SK-N-MC (cell line): ENCODE data around the gene KANSL3.

ENCODE experiments used
- DNase-seq: peaks from one replicate; pipeline ENCODE4 v3.0.0-alpha.2; 2011; ENCODE audit warnings: low read depth, low spot score
- H3K27ac ChIP-seq: fragments of 200-600 bp; sonication (generic); 2 replicates; pipeline ENCODE4 v1.5.1; 2016; ENCODE audit warnings: mixed run types
- H3K36me3 ChIP-seq: fragments of 200-600 bp; sonication (generic); 2 replicates; pipeline ENCODE4 v1.6.1; 2017; ENCODE audit warnings: antibody characterized with exemption, low read length, mixed read lengths; ENCODE audit not compliant: insufficient read depth
- H3K4me3 ChIP-seq: fragments of 200-600 bp; sonication (generic); 2 replicates; pipeline ENCODE4 v1.5.1; 2016
- H3K9ac ChIP-seq: fragments of 200-600 bp; sonication (generic); 2 replicates; pipeline ENCODE4 v1.8.0; 2017; ENCODE audit warnings: mixed run types, mixed read lengths; ENCODE audit not compliant: insufficient read length
- H3K9me3 ChIP-seq: fragments of 200-600 bp; sonication (generic); 2 replicates; pipeline ENCODE4 v1.6.1; 2017; ENCODE audit warnings: low read depth, mild to moderate bottlenecking, antibody characterized with exemption, low read length, moderate library complexity, mixed read lengths
- EZH2 ChIP-seq: fragments of 200-600 bp; sonication (generic); IDR thresholded peaks from one replicate; pipeline ENCODE4 v1.6.1; 2017; ENCODE audit warnings: antibody characterized with exemption
- FOXP2 ChIP-seq: optimal IDR thresholded peaks from 2 replicates; pipeline ENCODE3; 2011; ENCODE audit warnings: mild to moderate bottlenecking, moderate library complexity; ENCODE audit not compliant: insufficient read depth; ENCODE audit errors: extremely low read length, control extremely low read depth
- POLR2AphosphoS5 ChIP-seq: IDR thresholded peaks from 2 replicates; pipeline ENCODE4 v1.6.1; 2012; ENCODE audit warnings: mild to moderate bottlenecking, low read depth, low read length, borderline replicate concordance

The KANSL3 gene

DNA sequence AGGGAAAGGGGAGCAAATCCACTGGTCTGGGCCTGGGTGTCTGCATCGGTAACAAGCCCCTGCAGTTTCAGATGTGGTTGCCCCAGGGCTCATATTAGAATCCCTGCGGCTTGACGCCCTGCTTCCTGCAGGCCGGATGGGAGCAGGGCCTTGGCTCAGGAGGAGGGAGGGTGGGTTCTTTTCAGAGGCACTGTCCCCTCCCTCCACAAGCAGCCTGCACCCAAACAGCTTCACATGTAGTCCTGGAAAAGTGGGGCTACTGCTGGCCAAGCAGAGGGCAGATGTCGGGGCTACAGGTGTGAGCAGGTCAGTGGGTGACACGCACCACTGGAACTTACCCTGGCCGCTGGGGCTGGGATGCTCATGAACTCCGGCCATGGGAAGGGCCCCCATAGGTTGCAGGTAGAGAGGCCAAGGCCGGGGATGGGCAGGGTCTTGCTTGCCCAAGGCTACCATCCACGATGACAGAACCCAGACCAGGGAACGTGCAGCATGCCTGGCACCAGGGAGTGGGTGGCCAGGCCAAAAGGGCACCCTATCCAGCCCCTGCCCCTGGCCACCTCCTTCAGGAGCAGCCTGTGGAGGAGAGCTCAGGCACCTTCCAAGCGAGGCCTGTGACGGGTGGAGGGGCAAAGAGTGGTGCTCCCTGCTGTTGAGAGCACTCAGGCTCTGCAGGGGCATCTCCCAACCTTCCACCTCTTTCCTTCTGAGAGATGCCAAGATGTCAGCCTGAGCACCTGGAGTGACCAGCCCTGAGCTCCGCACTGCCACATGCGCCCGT lies 84.7 kb downstream of the KANSL3 start:
- Histone ChIP-seq H3K36me3 (no peaks in the 10 kb centered on the region), H3K27ac (no peak overlapping the region), H3K4me3 (no peak overlapping the region), H3K9ac (no peak overlapping the region), H3K9me3 (no peaks in the 10 kb centered on the region)
- no peak for TF ChIP-seq FOXP2
- no peak for TF ChIP-seq POLR2AphosphoS5
- DNase-seq: no peak

DNA sequence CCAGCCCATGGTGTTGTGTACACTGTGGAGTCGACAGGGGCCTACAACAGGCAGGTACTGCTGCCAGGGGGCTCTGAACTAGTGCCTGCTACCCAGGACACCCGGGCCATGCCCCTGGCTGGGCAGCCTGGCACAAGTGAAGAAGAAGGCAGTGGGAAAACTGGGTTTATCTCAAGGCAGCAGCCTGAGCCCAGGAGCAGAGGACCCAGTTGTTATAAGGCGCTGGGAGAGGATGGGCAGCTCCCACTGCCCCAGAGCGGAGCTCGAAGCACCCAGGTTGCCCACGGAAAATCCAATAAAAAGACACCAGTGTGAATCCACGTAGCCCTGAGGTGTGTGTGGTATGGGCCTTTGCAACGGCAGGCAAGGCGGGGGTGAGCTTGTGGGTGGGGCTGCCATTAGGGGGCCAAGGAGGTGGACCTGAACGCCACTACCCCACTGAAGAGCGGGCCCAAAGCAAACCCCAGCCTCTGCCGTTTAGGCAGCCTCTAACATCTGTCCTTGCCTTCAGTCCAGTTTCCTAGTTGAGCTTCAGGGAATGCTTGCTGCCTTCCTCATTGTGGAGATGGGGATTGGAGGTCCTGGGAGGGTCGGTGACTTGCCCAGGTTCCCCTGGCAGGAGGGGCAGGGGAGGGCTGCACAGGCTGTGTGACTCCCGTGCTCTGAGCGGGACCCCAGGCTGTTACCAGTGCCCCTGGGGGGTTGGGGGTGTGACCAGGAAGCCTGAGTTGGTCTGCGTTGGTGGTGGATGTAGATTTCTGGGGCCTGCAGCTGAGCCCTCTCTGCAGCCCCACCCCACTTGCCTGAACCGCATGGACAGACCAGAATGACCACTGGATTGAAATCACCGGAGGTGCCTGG lies 85.6 kb downstream of the KANSL3 start:
- Histone ChIP-seq H3K9ac (no peak overlapping the region), H3K27ac (no peak overlapping the region), H3K4me3 (no peak overlapping the region), H3K36me3 (no peaks in the 10 kb centered on the region), H3K9me3 (no peaks in the 10 kb centered on the region)
- TF ChIP-seq EZH2 (no peak), POLR2AphosphoS5 (no peak), FOXP2 (no peak)
- DNase-seq: no peak

GRCh38 chr2:96551605-96552314 lies 86.4 kb downstream of the KANSL3 start:
- no peak overlapping the region for H3K9ac ChIP-seq
- H3K27ac ChIP-seq: no peak overlapping the region

GRCh38 chr2:96550787-96551604 lies 87.1 kb downstream of the KANSL3 start:
- no peak for TF ChIP-seq FOXP2
- no peak for TF ChIP-seq EZH2
- TF ChIP-seq POLR2AphosphoS5: no peak

More at GRCh38 chr2:96551605-96552314, 86.4 kb downstream of the KANSL3 start:
- Histone ChIP-seq H3K4me3 (no peak overlapping the region), H3K36me3 (no peaks in the 10 kb centered on the region), H3K9me3 (no peaks in the 10 kb centered on the region)
- TF ChIP-seq POLR2AphosphoS5 (no peak), FOXP2 (no peak), EZH2 (no peak)
- no peak for DNase-seq

GRCh38 chr2:96549967-96550786 lies 87.9 kb downstream of the KANSL3 start:
- H3K9ac ChIP-seq: no peak overlapping the region
- H3K36me3 ChIP-seq: no peaks in the 10 kb centered on the region
- TF ChIP-seq POLR2AphosphoS5 (no peak), EZH2 (no peak), FOXP2 (no peak)
- no peak for DNase-seq
- no peaks in the 10 kb centered on the region for H3K9me3 ChIP-seq
- H3K27ac ChIP-seq: no peak overlapping the region
- no peak overlapping the region for H3K4me3 ChIP-seq

More at GRCh38 chr2:96550787-96551604, 87.1 kb downstream of the KANSL3 start:
- Histone ChIP-seq H3K9ac (no peak overlapping the region), H3K4me3 (no peak overlapping the region), H3K36me3 (no peaks in the 10 kb centered on the region), H3K9me3 (no peaks in the 10 kb centered on the region), H3K27ac (no peak overlapping the region)
- DNase-seq: no peak

DNA sequence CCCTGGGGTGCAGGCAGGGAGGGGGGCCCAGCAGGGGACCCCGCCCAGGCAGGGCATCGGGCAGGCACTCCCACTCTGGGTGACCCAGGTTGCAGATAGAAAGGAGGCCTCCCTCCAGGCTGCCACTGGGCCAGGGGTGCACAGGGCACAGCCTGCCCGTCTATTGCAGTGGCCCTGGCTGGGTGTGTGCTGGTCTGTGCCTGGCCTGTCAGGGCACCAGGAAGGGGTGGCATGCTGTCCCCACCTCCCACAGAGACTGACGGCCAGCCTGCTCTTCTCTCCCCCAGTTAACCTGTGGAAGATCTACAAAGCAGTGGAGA lies 88.7 kb downstream of the KANSL3 start:
- TF ChIP-seq FOXP2 (no peak), POLR2AphosphoS5 (no peak), EZH2 (no peak)
- H3K9me3 ChIP-seq: no peaks in the 10 kb centered on the region
- DNase-seq: no peak
- H3K4me3 ChIP-seq: no peak overlapping the region
- no peak overlapping the region for H3K27ac ChIP-seq
- H3K36me3 ChIP-seq: no peaks in the 10 kb centered on the region
- H3K9ac ChIP-seq: no peak overlapping the region

DNA sequence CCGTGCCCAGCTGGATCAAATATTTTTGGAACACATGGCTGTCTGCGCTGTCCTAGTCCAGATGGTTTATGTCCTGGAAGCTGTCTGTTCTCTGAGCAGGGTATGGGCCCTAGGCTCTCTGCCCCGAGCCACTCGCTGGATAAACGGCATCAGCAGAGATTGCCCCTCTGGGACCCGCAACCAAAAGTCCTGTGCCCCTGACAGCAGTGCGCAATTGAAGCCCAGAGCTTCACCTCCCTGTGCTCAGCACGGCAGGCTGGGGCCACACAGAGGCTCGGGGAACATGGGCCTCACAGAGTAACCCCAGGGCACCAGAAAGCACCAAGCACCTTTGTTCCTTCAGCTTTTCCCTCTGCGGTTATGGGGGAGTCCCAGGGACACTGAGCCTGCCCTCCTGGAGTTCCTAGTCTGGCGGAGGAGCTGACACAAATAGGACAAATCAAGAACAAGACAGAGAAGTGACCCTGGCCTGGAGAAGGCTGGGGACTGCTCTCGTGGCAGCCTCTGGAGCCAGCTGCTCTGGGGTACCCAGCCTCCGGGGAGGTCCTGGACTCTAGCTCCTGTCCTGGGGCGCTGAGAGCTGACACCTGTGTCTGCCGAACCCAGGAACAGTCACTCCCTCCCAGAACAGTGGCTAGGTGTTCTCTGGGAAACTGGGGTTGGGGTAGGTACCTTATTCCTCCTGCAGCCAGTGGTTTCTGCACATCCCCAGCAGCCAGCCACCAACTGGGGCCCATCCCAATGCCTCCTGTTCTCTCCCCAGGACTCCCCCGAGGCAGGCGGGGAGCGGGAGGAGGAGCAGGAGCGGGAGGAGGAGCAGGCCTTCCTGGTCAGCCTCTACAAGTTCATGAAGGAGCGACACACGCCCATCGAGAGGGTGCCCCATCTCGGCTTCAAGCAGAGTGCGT lies 89.3 kb downstream of the KANSL3 start:
- no peak overlapping the region for H3K9ac ChIP-seq
- no peak for DNase-seq

More for the DNA sequence above, 89.3 kb downstream of the KANSL3 start:
- Histone ChIP-seq H3K9me3 (no peaks in the 10 kb centered on the region), H3K4me3 (no peak overlapping the region), H3K36me3 (no peaks in the 10 kb centered on the region), H3K27ac (no peak overlapping the region)
- no peak for TF ChIP-seq POLR2AphosphoS5
- TF ChIP-seq FOXP2: no peak
- TF ChIP-seq EZH2: no peak
